SW 1271 (cell line): Measurements from ENCODE around the gene PIGX.

Experiments
- DNase-seq, 2 experiments: peaks; one replicate each; lab custom pipeline; 2025; lab: John Stamatoyannopoulos, UW

Gene PIGX

DNA sequence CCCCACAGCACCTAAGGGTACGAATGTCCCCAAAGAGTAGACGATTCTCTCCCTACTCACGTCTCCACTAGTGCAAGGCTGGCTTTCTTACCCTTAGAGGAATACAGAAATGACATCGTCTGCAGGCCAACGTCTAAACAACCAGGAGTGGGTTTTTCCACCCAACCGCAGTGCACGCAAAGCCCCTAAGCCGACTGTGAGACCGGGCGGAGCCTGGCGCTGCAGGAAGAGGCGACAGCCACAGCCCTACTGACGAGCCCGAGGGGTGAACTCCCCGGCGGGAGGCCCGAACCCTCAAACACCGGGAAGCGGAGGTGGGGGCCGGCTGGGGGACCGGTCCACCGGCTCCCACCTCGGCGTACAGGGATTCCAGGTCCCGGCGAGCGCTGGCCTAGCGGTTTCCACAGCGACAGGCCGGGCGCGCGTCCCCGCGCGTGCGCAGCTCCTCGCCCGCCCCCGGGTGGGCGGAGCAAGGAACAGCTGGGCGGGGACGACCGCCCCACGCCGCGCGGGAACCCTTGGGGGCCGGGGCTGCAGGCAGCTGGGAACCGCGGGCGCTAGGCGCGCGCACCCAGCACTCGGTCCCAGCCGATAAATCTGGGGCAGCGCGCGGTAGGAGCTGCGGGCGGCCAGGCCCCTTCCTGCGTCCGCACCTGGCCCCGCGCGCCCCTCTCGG, at the start of gene PIGX, which contains the start of gene CEP19:
TSS of gene PIGX (plus strand) at position 540 of the 676 bp plus-strand sequence.
TSS of gene CEP19 (minus strand) at position 413 of the 676 bp plus-strand sequence. CDS start 3,593 bp downstream, outside the sequence.
- DNase-seq = peak; percentile 37 to 77

DNA sequence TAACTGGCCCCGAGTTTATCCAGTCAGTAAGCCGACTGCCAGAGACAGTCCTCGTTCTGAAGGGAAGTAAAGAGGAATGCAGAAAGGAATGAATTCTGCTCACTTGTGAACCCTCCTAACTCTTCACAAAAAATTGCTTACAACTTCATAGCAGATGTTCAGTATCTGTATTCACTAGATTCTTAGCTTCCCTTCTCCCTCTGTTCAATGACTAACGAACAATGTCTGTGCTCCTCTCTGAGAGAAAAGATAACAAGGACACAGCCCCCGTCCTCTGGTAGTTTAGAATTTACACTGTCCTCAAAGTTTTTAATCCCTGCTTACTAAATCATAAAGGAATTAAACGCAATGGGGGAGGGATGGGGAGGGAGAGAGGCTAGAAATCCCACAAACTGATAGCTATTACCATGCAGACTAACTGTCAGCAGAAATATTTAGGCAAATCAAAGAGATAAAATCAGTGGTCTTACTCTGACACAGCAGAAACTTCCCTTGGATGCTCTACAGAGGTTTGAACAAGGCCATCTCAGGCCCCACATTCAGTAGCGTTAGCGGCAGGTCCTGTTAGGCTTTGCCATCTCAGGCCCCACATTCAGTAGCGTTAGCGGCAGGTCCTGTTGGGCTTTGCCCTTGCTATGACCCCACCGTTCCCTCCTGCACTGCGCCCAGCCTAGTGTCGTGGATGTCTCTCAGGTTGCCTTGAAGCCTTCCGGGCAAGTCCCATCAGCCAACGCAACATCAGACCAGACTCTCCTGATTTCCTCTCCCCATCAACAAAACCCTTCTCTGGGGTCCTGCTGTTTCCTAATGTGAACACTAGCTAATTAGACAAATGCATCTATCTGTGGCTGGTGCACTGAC, 49.2 kb upstream of the PIGX start:
- DNase-seq = no peak

DNA sequence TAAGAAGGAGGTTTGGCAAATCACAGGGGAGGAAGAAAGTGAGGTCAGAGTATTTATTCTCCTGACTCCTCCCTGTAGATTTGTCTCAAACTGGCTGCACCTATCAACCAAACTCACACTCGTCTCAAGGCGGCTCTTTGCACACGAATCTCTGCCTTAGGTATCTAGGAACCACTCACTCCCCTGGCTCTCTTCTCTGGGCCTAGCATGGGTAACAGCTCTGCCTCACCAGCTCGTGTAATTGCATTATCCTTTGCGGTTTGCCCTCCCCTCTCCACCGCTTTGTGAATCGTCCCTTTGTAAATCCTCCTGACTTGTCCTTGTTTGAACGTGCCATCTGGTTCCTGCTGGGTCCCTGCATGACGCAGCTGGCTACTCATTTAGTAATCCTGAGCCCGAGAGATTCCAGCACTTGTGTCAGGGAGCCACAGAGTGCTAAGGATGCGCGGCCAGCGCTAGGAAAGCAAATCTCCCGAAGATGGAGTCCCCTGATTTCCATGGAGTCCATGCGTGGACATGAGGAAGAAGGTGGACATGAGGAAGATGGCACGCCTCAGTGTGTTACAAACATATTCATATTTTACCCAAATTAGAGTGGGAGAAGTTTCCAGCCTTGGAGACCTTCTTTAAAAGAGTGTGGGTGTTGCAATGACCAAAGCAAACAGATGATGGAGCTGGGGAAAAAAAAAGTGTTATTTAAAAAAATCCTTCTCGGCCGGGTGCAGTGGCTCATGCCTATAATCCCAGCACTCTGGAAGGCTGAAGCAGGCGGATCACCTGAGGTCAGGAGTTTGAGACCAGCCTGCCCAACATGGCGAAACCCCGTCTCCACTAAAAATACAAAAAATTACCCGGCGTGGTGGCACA, 45.9 kb upstream of the PIGX start:
- DNase-seq = no peak

DNA sequence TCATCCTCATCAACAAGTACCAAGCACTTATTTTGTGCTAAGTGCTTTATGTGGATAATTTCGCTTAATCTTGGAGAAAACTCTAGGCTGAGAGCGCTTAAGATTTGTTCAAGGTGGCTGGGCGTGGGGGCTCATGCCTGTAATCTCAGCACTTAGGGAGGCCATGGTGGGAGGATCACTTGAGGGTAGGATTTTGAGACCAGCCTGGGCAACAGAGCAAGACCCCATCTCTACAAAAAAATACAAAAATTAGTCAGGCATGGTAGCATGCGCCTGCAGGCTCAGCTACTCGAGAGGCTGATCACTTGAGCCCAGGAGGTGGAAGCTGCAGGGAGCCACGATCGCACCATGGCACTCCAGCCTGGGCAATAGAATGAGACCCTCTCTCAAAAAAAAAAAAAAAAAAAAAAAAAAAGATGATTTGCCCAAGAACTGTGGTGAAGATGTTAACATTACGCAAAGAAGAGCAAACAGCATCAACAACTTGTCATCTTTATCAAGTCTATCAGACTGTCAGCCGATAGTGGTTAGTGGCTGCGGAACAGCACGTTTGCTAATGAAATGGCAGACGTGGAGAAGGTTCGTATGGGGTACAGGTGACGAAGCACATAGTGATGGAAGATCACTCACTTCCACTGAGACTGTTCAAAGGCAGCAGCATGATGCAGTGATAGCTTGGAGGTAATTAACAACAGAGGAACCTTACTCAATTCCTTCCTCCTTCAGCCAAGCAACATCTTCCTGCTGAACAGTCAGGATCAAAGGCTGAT, 44.9 kb upstream of the PIGX start:
- DNase-seq = no peak

GRCh38 chr3:196670339-196670738, 41.8 kb upstream of the PIGX start:
- no peak for DNase-seq

DNA sequence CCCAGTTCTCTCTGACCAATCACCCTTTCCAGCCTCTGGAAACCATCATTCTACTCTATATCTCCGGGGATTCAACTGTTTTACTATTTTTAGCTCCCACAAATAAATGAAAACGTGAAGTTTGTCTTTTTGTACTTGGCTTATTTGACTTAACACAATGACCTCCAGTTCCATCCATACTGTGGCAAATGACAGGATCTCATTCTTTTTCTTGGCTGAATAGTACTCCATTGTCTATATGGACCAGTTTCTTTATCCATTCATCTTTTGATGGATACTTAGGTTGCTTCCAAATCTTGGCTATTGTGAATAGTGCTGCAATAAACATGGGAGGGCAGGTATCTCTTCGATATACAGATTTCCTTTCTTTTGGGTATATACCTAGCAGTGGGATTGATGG, 38.5 kb upstream of the PIGX start:
- no peak for DNase-seq

GRCh38 chr3:196677353-196677752, 34.8 kb upstream of the PIGX start:
- no peak for DNase-seq

DNA sequence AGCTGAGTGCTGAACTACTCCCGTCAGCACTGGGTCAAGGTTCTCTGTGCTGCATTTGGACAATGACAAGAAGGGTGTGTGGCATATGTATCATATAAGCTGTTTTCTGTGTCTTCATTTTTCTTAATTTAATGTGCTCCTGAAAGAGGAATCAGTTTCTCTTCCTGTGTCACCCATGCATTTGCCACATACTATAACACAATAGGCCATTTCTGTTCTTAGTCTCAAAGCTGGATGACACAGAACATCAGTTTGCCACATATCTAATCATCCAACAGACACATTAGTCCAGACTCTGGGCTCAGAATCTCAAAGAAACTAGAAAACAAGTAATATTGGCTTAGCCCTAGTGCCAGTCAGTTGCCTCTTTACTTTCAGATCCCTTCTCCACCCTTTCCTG, 34.2 kb upstream of the PIGX start:
- DNase-seq = no peak

GRCh38 chr3:196684548-196685407, 27.4 kb upstream of the PIGX start:
- DNase-seq = peak in 1 of 2 experiments; percentile 55

GRCh38 chr3:196686436-196686835, 25.7 kb upstream of the PIGX start:
- no peak for DNase-seq

DNA sequence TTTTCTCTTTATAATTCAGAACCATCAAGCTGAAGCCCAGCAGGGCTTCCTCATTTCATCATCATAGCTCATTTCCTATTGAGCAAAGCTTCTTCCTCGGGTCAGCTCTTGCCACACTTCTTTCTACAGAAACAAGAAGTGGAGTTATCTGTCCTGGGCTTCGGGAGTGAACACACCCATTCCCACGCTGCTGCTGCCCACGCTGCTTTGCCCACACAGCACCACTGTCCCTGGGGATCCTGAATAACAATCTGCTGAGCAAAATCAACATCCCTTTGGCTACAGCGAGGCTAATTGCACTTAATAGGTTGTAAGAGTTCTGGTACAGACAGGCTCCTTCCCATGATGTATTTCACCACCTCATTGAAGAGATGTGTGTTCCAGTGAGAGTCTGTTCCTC, 23.8 kb upstream of the PIGX start:
- DNase-seq = no peak

GRCh38 chr3:196689941-196690660, 22.1 kb upstream of the PIGX start:
- no peak for DNase-seq

DNA sequence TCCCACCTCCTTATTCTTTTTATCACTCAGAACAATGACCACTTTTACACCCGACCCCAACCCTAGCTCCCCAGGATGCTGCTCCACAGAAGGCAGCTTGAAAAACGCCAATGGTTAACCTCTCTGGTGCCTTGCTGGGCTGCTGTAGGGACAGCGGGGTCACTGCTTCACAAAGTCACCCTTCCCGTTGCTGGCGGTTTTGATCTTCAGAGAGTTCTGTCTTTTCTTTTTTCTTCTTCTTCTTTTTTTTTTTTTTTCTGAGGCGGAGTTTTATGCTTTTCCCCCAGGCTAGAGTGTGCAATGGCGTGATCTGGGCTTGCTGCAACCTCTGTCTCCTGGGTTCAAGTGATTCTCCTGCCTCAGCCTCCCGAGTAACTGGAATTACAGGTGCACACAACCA, 20.8 kb upstream of the PIGX start:
- DNase-seq = no peak

GRCh38 chr3:196694202-196694638, 18.0 kb upstream of the PIGX start:
- peak in 1 of 2 experiments; percentile 57 for DNase-seq

DNA sequence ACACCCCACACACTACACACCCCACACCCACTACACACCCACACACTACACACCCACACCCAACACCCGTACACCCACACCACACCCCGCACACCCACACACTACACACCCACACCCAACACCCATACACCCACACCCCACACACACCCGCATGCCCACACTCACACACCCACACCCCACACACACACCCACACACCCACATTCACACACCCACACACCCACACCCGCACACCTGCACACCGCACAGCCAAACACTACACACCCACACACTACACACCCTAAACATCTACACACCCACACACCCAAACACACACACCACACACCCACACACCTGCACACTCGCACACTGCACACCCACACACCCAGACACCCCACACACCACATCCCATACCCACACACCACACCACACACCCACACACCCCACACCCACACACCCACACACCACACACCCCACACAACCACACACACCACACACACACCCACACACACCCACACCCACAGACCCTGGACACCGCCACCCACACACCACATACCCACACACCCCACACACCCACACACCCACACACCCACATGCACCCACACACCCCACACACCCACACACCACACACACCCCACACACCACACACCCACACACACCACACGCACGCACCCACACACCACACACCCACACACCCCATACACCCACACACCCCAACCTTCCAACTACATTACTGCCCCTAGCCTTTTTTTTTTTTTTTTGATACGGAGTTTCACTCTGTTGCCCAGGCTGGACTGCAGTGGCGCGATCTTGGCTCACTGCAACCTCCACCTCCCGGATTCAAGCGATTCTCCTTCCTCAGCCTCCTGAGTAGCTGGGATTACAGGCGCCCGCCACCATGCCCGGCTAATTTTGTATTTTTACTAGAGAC, 17.0 kb upstream of the PIGX start:
- DNase-seq = no peak

DNA sequence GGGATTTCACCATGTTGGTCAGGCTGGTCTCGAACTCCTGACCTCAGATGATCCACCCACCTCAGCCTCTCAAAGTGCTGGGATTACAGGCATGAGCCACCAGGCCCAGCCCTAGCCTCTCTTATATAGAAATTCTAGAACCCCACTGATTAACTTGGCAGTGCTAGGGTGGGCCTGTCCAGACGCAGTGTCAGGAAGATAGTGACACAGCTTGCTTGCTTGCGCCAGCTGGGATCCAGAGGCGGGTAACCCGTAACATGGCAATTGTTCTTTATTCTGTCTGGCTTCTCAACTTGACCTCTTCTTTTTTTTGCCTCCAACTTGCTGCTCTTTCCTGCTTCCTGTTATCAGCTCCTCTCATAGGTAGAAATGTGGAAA, 16.3 kb upstream of the PIGX start:
- no peak for DNase-seq

GRCh38 chr3:196697270-196697669, 14.9 kb upstream of the PIGX start:
- DNase-seq = no peak

GRCh38 chr3:196699749-196700148, 12.4 kb upstream of the PIGX start:
- no peak for DNase-seq

GRCh38 chr3:196700801-196701200, 11.4 kb upstream of the PIGX start:
- no peak for DNase-seq
